HG02970 (cell line): ENCODE results near the gene TBX20.
"Not testable (repeated sequence)": the region's sequence is repeated elsewhere in the genome, so short reads cannot be mapped to it uniquely, and the experiment has no call there.

ENCODE experiments used
- ATAC-seq: cut with Tn5 transposase; IDR thresholded peaks from one replicate; pipeline ENCODE4 v1.9.1; 2021; ENCODE audit warnings: mild to moderate bottlenecking, moderate library complexity, moderate number of reproducible peaks; ENCODE audit not compliant: unreplicated experiment, low FRiP score

TBX20 gene

DNA sequence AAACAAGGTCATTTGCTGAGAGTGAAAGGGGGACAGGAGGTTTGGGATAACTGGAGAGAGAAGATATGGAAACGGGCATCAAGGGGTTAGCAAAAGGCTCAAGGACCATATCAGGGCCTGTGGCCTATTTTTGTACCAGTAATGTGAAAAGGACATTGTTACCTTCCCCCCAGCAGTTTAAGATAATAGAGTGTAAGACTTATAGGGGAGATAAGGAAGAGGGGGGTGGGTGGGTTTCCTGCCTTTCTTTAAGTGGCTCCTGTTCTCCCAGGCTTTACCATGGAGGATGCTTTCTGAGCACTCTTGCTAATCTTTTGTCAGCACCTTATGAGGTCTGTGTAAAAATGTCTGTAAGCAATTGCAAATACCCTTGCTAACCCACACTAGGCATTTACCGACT, 80.7 kb downstream of the TBX20 start:
- not testable (repeated sequence) for ATAC-seq

GRCh38 chr7:35172131-35172530, 81.8 kb downstream of the TBX20 start:
- not testable (repeated sequence) for ATAC-seq

DNA sequence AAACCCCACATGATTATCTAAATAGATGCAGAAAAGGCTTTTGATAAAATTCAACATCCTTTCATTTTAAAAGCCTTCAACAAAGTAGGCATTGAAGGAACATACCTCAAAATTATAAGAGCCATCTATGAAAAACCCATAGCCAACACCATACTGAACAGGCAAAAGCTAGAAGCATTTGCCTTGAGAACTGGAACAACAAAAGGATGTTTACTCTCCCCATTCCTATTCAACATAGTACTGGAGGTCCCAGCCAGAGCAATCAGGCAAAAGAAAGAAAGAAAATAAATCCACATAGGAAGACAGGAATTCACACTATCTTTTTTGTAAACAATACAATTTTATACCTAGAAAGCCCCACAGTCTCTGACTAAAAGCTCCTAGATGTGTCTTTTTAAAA, 86.2 kb downstream of the TBX20 start:
- ATAC-seq: not testable (repeated sequence)

- not testable (repeated sequence) for ATAC-seq
These were observed 86.7 kb downstream of the TBX20 start for GRCh38 chr7:35167158-35167557.

DNA sequence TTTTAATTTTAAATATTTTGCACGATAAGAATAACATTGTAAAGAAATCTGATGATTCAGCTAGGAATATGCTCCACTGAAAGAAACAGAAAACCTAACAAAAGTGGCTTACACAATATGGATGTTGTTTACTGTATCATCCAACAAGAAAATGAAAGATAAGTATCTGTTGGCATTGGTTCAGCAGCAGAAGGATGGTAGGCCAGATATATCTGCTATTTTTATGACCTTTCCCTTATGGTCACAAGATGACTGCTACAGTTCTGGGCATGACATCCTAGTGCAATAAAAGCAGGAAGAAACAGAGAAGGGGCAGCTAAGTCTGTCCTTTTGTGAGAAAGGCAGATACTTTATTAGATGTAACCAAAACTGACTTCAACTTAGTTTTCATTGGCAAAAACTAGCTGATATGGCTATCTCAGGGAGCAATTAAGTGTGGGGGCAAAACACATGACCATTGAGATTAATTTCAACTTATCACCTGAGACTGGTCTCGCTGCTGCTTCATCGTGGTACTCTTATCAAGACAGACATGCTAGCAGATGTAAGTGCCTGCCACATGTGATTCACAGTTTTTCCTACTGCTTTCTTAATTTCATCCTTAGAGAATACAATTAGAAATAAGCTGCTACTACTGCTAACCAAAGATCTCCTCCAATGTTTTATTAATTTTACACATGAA, 92.7 kb downstream of the TBX20 start:
- ATAC-seq: not testable (repeated sequence)
